Cerebellar cortex (tissue), 1 donor: ENCODE results near the gene CTNNA1.

Experiments used
- DNase-seq: peaks from one replicate; pipeline ENCODE4 v3.0.0-alpha.2; 2015; ENCODE audit warnings: low spot score

The CTNNA1 gene

GRCh38 chr5:138930371-138931097, 177.3 kb downstream of the CTNNA1 start:
- DNase-seq, result no peak

- no peak for DNase-seq
These were observed 179.1 kb downstream of the CTNNA1 start for GRCh38 chr5:138932171-138932810.

GRCh38 chr5:138933522-138934290, 180.5 kb downstream of the CTNNA1 start:
- no peak for DNase-seq

- no peak for DNase-seq
These were observed 181.7 kb downstream of the CTNNA1 start for GRCh38 chr5:138934971-138935370.

- DNase-seq, result no peak
These were observed 182.2 kb downstream of the CTNNA1 start for GRCh38 chr5:138935466-138935865.

GRCh38 chr5:138936225-138936967, 183.2 kb downstream of the CTNNA1 start:
- peak; percentile 36 for DNase-seq

GRCh38 chr5:138936968-138937345, 183.7 kb downstream of the CTNNA1 start:
- DNase-seq, result no peak

- no peak for DNase-seq
These were observed 184.5 kb downstream of the CTNNA1 start for GRCh38 chr5:138937392-138938387.

GRCh38 chr5:138938526-138938925, 185.3 kb downstream of the CTNNA1 start:
- no peak for DNase-seq

GRCh38 chr5:138942066-138942465, 188.8 kb downstream of the CTNNA1 start:
- DNase-seq, result no peak

GRCh38 chr5:138942861-138943260, 189.6 kb downstream of the CTNNA1 start:
- DNase-seq, result no peak

GRCh38 chr5:138943599-138944173, 190.5 kb downstream of the CTNNA1 start:
- DNase-seq, result no peak

GRCh38 chr5:138944527-138945322, 191.5 kb downstream of the CTNNA1 start:
- DNase-seq, result no peak

- peak; percentile 71 for DNase-seq
These were observed 192.4 kb downstream of the CTNNA1 start for GRCh38 chr5:138945421-138946240.

- DNase-seq, result no peak
These were observed 193.0 kb downstream of the CTNNA1 start for GRCh38 chr5:138946241-138946623.

- no peak for DNase-seq
These were observed 193.8 kb downstream of the CTNNA1 start for GRCh38 chr5:138946831-138947560.

- no peak for DNase-seq
These were observed 194.6 kb downstream of the CTNNA1 start for GRCh38 chr5:138947780-138948179.
